ENCODE results near the gene IGHMBP2.

DNA sequence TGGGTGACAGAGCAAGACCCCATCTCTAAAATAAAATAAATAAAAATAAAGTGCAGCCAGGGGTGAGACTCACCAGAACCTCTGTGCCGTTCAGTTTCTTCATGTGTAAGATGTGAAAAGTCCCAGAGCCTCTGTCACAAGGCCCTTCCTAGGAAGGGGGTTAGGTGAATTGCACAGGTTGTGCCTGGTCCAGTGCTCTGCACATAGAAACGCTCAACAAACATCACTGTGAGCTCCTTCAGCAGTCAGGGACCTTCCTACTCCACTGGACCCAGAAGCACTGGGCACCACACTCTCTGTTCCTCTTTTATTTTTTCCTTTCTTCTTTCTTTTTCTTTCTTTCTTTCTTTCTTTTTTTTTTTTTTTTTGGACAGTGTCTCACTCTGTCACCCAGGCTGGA lies 22.4 kb upstream of the IGHMBP2 start:
- TF ChIP-seq, protein P1, sequence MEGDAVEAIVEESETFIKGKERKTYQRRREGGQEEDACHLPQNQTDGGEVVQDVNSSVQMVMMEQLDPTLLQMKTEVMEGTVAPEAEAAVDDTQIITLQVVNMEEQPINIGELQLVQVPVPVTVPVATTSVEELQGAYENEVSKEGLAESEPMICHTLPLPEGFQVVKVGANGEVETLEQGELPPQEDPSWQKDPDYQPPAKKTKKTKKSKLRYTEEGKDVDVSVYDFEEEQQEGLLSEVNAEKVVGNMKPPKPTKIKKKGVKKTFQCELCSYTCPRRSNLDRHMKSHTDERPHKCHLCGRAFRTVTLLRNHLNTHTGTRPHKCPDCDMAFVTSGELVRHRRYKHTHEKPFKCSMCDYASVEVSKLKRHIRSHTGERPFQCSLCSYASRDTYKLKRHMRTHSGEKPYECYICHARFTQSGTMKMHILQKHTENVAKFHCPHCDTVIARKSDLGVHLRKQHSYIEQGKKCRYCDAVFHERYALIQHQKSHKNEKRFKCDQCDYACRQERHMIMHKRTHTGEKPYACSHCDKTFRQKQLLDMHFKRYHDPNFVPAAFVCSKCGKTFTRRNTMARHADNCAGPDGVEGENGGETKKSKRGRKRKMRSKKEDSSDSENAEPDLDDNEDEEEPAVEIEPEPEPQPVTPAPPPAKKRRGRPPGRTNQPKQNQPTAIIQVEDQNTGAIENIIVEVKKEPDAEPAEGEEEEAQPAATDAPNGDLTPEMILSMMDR (IDR thresholded peaks at IDR 0.05) = no peak
- TF ChIP-seq POLR2A (IDR thresholded peaks at IDR 0.05) (no peak), POLR2AphosphoS5 (IDR thresholded peaks at IDR 0.05) (no peak)
